Neural cell (in vitro differentiated cells): ENCODE results near the gene PLAAT2.

Experiments used
- CTCF ChIP-seq: fragments of 450-650 bp; IDR thresholded peaks from 2 replicates; pipeline ENCODE4 v1.5.1; 2014; ENCODE audit warnings: antibody characterized with exemption, mild to moderate bottlenecking, moderate library complexity; ENCODE audit not compliant: poor library complexity, severe bottlenecking
- EP300 ChIP-seq: fragments of 450-650 bp; conservative IDR thresholded peaks from 2 replicates; pipeline ENCODE4 v1.6.1; 2014; ENCODE audit warnings: antibody characterized with exemption, mild to moderate bottlenecking, moderate library complexity; ENCODE audit not compliant: poor library complexity, severe bottlenecking
- EZH2 ChIP-seq: fragments of 200-600, 300-800 bp; shearing (Covaris generic), sonication (generic); IDR thresholded peaks from 2 replicates; pipeline ENCODE4 v1.6.1; 2014; ENCODE audit warnings: antibody characterized with exemption, low read length, borderline replicate concordance, mild to moderate bottlenecking; ENCODE audit not compliant: insufficient read depth, poor library complexity, severe bottlenecking
- POLR2AphosphoS5 ChIP-seq: IDR thresholded peaks from 2 replicates; pipeline ENCODE4 v1.6.1; 2012
- REST ChIP-seq: IDR thresholded peaks from 2 replicates; pipeline ENCODE4 v1.6.1; 2012; ENCODE audit warnings: borderline replicate concordance
- SMC3 ChIP-seq: fragments of 450-650 bp; conservative IDR thresholded peaks from 2 replicates; pipeline ENCODE4 v1.6.1; 2014; ENCODE audit warnings: antibody characterized with exemption, mild to moderate bottlenecking, moderate library complexity; ENCODE audit not compliant: poor library complexity
- TAF1 ChIP-seq: IDR thresholded peaks from 2 replicates; pipeline ENCODE4 v1.6.1; 2012; ENCODE audit warnings: low read depth

- TF ChIP-seq CTCF (no peak), REST (no peak), TAF1 (no peak), SMC3 (no peak), EZH2 (no peak), EP300 (no peak), POLR2AphosphoS5 (no peak)
Observed at GRCh38 chr11:63556404-63557013, 6.7 kb downstream of the PLAAT2 start.
